Activated effector memory CD4-positive, alpha-beta T cell treated with anti-CD3 and anti-CD28 coated beads, Interleukin-2, amount 50 U/mL, for 16 hours (primary cell): ENCODE measurements around the gene OR4D1.
A peak's percentile ranks its signal among the peaks of the same experiment; 100 is the strongest.

Source experiments
- DNase-seq: peaks from one replicate; pipeline ENCODE4 v3.0.0-alpha.2; 2020

The OR4D1 gene

GRCh38 chr17:58195518-58196123, 47.4 kb downstream of the OR4D1 start:
- no peak for DNase-seq

GRCh38 chr17:58196610-58197009, 48.4 kb downstream of the OR4D1 start:
- DNase-seq: no peak

- peak; percentile 85 for DNase-seq
Measured at GRCh38 chr17:58200024-58200633, 51.9 kb downstream of the OR4D1 start.

GRCh38 chr17:58202859-58203258, 54.7 kb downstream of the OR4D1 start:
- DNase-seq: no peak

GRCh38 chr17:58204796-58205195, 56.6 kb downstream of the OR4D1 start:
- no peak for DNase-seq

- DNase-seq: no peak
Measured at GRCh38 chr17:58205936-58206335, 57.8 kb downstream of the OR4D1 start.

GRCh38 chr17:58207451-58207850, 59.3 kb downstream of the OR4D1 start:
- no peak for DNase-seq

GRCh38 chr17:58208344-58208743, 60.2 kb downstream of the OR4D1 start:
- DNase-seq: no peak
